ENCODE results near the gene GAPDH.
"Not testable (repeated sequence)": the region's sequence is repeated elsewhere in the genome, so short reads cannot be mapped to it uniquely, and the experiment has no call there.

The GAPDH gene

DNA sequence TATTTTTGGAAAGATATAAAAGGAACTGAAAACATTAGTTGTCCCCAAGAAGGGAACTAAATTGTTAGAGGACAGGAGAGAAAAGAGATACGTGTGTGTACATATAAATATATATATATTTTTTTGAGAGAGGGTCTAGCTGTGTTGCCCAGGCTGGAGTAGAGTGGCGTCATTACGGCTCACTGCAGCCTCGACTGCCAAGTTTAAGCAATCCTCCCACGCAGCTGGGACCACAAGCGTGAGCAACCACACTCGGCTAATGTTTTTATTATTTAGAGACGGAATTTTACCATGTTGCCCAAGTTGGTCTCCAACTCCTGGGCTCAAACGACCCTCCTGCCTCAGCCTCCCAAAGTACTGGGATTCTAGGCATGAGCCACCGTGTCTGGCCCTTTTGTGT is 50.0 kb downstream of the GAPDH start:
- no peak for TF ChIP-seq EZH2phosphoT487 (IDR thresholded peaks at IDR 0.05; ENCODE audit: borderline replicate concordance, low read length)
- TF ChIP-seq, protein P1, sequence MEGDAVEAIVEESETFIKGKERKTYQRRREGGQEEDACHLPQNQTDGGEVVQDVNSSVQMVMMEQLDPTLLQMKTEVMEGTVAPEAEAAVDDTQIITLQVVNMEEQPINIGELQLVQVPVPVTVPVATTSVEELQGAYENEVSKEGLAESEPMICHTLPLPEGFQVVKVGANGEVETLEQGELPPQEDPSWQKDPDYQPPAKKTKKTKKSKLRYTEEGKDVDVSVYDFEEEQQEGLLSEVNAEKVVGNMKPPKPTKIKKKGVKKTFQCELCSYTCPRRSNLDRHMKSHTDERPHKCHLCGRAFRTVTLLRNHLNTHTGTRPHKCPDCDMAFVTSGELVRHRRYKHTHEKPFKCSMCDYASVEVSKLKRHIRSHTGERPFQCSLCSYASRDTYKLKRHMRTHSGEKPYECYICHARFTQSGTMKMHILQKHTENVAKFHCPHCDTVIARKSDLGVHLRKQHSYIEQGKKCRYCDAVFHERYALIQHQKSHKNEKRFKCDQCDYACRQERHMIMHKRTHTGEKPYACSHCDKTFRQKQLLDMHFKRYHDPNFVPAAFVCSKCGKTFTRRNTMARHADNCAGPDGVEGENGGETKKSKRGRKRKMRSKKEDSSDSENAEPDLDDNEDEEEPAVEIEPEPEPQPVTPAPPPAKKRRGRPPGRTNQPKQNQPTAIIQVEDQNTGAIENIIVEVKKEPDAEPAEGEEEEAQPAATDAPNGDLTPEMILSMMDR (IDR thresholded peaks at IDR 0.05; ENCODE audit: low read depth, low read length, poor library complexity, severe bottlenecking): no peak
- Histone ChIP-seq H3K9me3 (ENCODE audit: control insufficient read depth, insufficient read depth, low read length) (no peaks in the 10 kb centered on the region), H3K4me3 (ENCODE audit: low read length) (no peak overlapping the region), H3F3A (ENCODE audit: control insufficient read depth, insufficient read depth) (peaks cover 3% of the 10 kb centered on the region; the same call in 1 of the 2 replicates), H3K27ac (ENCODE audit: low read depth, low read length) (no peak overlapping the region), H3K27me3 (ENCODE audit: control insufficient read depth, low read length) (no peaks in the 10 kb centered on the region), H3K4me2 (ENCODE audit: low read length) (no peak overlapping the region), H3K79me2 (ENCODE audit: control insufficient read depth, low read length) (0 out of 2 replicates have a peak, but pooled peaks cover 5% of the 10 kb centered on the region), H3K9me2 (replicated peaks; ENCODE audit: control insufficient read depth, low read length) (no peaks in the 10 kb centered on the region), H4K20me1 (ENCODE audit: control insufficient read depth, insufficient read depth, low read depth, low read length) (no peaks in the 10 kb centered on the region), H3K4me1 (ENCODE audit: control insufficient read depth, low read length) (no peaks in the 10 kb centered on the region), H3K36me3 (ENCODE audit: control insufficient read depth, low read length) (peaks cover 83% of the 10 kb centered on the region)

DNA sequence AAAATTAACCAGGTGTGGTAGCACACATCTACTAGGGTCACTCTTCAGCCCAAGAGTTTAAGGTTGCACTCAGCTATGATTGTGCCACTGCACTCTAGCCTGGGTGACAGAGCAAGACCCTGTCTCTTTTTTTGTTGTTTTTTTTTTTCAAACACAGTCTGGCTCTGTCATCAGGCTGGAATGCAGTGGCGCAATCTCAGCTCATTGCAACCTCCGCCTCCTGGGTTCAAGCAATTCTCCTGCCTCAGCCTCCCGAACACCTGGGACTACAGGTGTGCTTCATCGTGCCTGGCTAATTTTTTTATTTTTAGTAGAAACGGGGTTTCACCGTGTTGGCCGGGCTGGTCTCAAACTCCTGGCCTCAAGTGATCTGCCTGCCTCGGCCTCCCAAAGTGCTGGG is 52.3 kb downstream of the GAPDH start:
- peaks cover 88% of the 10 kb centered on the region for H3K36me3 ChIP-seq (ENCODE audit: control insufficient read depth, low read length)
- H3K79me2 ChIP-seq (ENCODE audit: control insufficient read depth, low read length): not testable (repeated sequence)

More for the DNA sequence above, 52.3 kb downstream of the GAPDH start:
- not testable (repeated sequence) for H3K27me3 ChIP-seq (ENCODE audit: control insufficient read depth, low read length); H3K9me2 ChIP-seq (replicated peaks; ENCODE audit: control insufficient read depth, low read length); H3F3A ChIP-seq (ENCODE audit: control insufficient read depth, insufficient read depth); H4K20me1 ChIP-seq (ENCODE audit: control insufficient read depth, insufficient read depth, low read depth, low read length); H3K27ac ChIP-seq (ENCODE audit: low read depth, low read length); H3K4me3 ChIP-seq (ENCODE audit: low read length); H3K4me2 ChIP-seq (ENCODE audit: low read length); H3K9me3 ChIP-seq (ENCODE audit: control insufficient read depth, insufficient read depth, low read length); H3K4me1 ChIP-seq (ENCODE audit: control insufficient read depth, low read length)

All from DOHH2 (cell line).